Measurements from ENCODE around the gene SNX25.

DNA sequence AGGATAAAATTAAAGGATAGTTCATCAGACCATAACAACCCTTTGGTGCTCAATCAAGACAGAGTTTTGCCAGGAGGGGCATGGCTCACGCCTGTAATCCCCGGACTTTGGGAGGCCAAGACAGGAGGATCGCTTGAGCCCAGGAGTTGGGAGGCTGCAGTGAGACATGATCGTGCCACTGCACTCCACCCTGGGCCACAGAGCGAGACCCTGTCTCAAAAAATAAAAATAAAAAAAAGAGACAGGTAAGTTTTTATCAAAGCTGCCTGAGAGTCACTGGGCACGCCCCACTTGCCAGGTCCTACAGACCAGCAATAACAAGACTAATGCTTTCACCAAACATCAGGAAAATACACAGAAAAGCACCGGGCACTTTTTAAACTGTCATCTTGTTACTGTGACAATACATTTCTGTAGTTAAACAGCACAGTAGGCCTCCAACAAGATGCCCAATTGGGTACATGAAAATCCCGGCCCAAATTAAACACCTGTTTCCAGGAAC is 6.4 kb upstream of the SNX25 start:
- TF ChIP-seq POLR2A (IDR thresholded peaks at IDR 0.05): no peak
- TF ChIP-seq, protein P1, sequence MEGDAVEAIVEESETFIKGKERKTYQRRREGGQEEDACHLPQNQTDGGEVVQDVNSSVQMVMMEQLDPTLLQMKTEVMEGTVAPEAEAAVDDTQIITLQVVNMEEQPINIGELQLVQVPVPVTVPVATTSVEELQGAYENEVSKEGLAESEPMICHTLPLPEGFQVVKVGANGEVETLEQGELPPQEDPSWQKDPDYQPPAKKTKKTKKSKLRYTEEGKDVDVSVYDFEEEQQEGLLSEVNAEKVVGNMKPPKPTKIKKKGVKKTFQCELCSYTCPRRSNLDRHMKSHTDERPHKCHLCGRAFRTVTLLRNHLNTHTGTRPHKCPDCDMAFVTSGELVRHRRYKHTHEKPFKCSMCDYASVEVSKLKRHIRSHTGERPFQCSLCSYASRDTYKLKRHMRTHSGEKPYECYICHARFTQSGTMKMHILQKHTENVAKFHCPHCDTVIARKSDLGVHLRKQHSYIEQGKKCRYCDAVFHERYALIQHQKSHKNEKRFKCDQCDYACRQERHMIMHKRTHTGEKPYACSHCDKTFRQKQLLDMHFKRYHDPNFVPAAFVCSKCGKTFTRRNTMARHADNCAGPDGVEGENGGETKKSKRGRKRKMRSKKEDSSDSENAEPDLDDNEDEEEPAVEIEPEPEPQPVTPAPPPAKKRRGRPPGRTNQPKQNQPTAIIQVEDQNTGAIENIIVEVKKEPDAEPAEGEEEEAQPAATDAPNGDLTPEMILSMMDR (IDR thresholded peaks at IDR 0.05): no peak
